HG02623 (cell line): ENCODE results near the gene ITGA7.
"Not testable (repeated sequence)": the region's sequence is repeated elsewhere in the genome, so short reads cannot be mapped to it uniquely, and the experiment has no call there.

Experiments
- ATAC-seq: cut with Tn5 transposase; IDR thresholded peaks from one replicate; pipeline ENCODE4 v1.9.1; 2021; ENCODE audit warnings: moderate library complexity; ENCODE audit not compliant: unreplicated experiment

The ITGA7 gene

DNA sequence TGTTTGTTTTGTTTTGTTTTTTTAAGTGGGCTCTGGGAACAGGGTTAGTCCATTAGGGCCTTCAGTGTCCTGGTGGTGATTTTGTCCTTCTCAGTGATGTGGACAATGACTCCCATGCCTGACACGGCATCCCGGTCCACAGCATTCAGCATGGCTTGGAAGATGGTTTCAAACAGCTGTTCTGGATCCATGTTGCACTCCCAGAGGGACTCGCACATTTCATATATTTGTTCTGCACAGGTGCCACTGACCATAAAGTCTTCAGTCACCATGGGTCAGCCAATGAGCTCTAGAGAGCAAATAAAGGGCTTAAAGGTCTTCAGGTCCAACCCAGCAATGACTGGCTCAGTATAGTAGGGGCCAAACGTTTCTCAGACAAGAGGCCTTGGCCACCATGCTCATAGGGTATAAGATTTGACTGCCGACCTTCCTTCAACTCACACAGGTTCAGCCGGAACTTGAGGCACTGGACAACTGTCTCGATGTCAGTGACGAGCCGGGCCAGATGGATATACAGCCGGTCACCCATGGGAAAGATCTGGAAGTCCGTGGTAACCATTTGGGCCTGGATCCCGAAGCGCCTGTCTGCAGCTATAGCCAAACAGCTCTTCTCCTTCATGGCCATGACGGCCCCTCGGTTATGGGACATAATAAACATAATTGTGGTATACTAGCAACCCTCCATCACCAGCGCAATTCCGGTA, 53.0 kb downstream of the ITGA7 start:
- ATAC-seq = no peak

- ATAC-seq = no peak
Measured at GRCh38 chr12:55653031-55653430, 54.7 kb downstream of the ITGA7 start.

- no peak for ATAC-seq
Measured at GRCh38 chr12:55652352-55652751, 55.4 kb downstream of the ITGA7 start.

DNA sequence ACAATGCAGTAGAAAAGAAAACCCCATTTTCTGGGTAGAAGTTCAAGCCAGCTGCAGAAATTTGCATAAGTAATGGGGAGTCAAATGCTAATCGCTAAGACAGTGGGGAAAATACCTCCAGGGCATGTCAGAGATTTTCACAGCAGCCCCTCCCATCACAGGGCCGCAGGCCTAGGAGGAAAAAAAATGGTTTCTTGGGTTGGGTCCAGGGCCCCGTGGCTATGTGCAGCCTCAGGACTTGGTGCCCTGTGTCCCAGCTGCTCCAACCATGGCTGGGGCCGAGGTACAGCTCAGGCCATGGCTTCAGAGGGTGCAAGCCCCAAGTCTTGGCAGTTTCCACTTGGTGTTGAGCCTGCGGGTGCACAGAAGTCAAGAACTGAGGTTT, 56.4 kb downstream of the ITGA7 start:
- no peak for ATAC-seq

GRCh38 chr12:55650620-55651298, 56.9 kb downstream of the ITGA7 start:
- not testable (repeated sequence) for ATAC-seq

GRCh38 chr12:55647027-55647426, 60.7 kb downstream of the ITGA7 start:
- ATAC-seq = no peak

GRCh38 chr12:55644591-55644990, 63.1 kb downstream of the ITGA7 start:
- no peak for ATAC-seq

GRCh38 chr12:55642669-55643068, 65.0 kb downstream of the ITGA7 start:
- peak; percentile 31 for ATAC-seq

DNA sequence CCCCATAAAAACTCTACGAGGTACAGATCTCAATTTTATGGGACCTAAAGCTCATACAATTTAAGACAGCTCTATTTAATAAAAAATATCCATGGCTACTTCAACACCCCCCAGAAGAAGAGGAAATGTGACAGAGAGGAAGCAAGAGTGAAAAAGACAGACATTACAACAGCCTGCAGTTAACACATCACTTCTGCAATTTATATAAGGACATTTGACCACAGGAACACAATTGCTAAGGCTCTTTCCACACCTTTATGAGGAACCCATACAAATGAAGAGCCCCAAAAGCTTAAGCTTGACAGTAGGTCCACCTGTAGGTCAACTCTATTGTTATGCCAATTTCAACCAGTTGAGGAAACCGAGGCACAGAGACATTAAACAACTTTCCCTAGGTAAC, 65.4 kb downstream of the ITGA7 start:
- no peak for ATAC-seq

GRCh38 chr12:55641595-55641994, 66.1 kb downstream of the ITGA7 start:
- ATAC-seq = no peak

GRCh38 chr12:55637467-55637866, 70.2 kb downstream of the ITGA7 start:
- no peak for ATAC-seq

DNA sequence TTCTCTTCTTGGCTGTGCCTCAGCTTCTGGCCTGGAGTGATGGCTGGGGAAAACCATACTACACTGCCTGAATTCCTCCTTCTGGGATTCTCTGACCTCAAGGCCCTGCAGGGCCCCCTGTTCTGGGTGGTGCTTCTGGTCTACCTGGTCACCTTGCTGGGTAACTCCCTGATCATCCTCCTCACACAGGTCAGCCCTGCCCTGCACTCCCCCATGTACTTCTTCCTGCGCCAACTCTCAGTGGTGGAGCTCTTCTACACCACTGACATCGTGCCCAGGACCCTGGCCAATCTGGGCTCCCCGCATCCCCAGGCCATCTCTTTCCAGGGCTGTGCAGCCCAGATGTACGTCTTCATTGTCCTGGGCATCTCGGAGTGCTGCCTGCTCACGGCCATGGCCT, 70.9 kb downstream of the ITGA7 start, which contains the start of gene OR10P1:
TSS of gene OR10P1 (plus strand) at position 40 of the 400 bp plus-strand sequence. CDS start at position 40, 0 bp downstream.
- ATAC-seq = no peak

DNA sequence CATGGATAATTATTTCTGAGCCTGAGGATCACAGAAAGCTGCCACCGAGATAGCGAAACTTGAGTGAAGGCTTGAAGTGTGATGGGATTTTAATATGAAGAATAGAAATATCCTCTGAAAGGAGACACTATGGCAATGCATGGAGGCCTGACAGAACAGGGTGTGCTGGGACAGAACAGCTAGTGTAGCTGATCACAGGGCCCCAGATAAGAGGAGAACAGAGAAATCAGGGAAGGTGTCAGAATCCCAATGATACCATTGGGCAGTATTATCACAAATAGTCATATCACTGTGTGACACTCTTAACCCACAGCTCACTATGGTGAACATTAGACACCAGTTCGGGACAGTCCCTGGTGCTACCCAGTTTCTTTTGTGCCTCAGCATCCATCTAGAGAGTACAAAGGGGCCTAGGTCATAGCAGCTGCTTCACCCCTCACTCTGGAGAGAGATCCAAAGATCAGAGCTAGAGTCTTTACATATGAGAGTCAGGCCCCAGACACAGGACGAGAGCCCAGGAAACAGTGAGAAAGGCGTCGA, 71.5 kb downstream of the ITGA7 start:
- no peak for ATAC-seq
